ENCODE results near the gene DUSP10. TPM values are rescaled to one million over a fixed set of nuclear protein-coding genes. Genes with fewer than 3 reads are reported as not detected.

Gene DUSP10
- total and polyA plus RNA-seq, 2 of the 13 experiments (the other 11 are each of a cell fraction or from before 2014, with no cell fraction given), result 2.1 to 4.4 TPM

- TF ChIP-seq EED (CRISPR knock-in tag; IDR thresholded peaks at IDR 0.05), result no peak
- TF ChIP-seq KLF9 (CRISPR knock-in tag; IDR thresholded peaks at IDR 0.05; ENCODE audit: low read depth), result no peak
- TF ChIP-seq TCF12 (IDR thresholded peaks at IDR 0.05), result no peak
- no peak for TF ChIP-seq TCF12 (CRISPR knock-in tag; IDR thresholded peaks at IDR 0.05)
- no peak for TF ChIP-seq ZNF557 (CRISPR knock-in tag; IDR thresholded peaks at IDR 0.05)
- TF ChIP-seq MYNN (CRISPR knock-in tag; IDR thresholded peaks at IDR 0.05; ENCODE audit: low read depth), result no peak
- TF ChIP-seq KLF16 (CRISPR knock-in tag; IDR thresholded peaks at IDR 0.05), result peak in 1 of 2 experiments; percentile 52; a peak in 1 of 4 replicates
- no peak for TF ChIP-seq ZNF335 (CRISPR knock-in tag; IDR thresholded peaks at IDR 0.05)
- TF ChIP-seq ATRX (CRISPR knock-in tag; IDR thresholded peaks at IDR 0.05; ENCODE audit: borderline replicate concordance), result no peak
- TF ChIP-seq ZNF883 (CRISPR knock-in tag; IDR thresholded peaks at IDR 0.05; ENCODE audit: not compliant biosample characterization), result no peak
- no peak for TF ChIP-seq ZNF879 (CRISPR knock-in tag; IDR thresholded peaks at IDR 0.05)
- no peak for TF ChIP-seq BCL3 (CRISPR knock-in tag; IDR thresholded peaks at IDR 0.05)
- TF ChIP-seq MAFG (CRISPR knock-in tag; IDR thresholded peaks at IDR 0.05), result no peak
- TF ChIP-seq, protein P1, sequence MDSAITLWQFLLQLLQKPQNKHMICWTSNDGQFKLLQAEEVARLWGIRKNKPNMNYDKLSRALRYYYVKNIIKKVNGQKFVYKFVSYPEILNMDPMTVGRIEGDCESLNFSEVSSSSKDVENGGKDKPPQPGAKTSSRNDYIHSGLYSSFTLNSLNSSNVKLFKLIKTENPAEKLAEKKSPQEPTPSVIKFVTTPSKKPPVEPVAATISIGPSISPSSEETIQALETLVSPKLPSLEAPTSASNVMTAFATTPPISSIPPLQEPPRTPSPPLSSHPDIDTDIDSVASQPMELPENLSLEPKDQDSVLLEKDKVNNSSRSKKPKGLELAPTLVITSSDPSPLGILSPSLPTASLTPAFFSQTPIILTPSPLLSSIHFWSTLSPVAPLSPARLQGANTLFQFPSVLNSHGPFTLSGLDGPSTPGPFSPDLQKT (CRISPR knock-in tag; IDR thresholded peaks at IDR 0.05; ENCODE audit: borderline replicate concordance), result no peak
- TF ChIP-seq SALL2 (CRISPR knock-in tag; IDR thresholded peaks at IDR 0.05), result no peak; the same call in 1 of the 2 replicates
- TF ChIP-seq ZNF234 (CRISPR knock-in tag; conservative IDR thresholded peaks at IDR 0.05), result no peak
- no peak for TF ChIP-seq RBFOX2 (IDR thresholded peaks at IDR 0.05; ENCODE audit: low read depth, low read length)
- TF ChIP-seq ZNF337 (CRISPR knock-in tag; IDR thresholded peaks at IDR 0.05; ENCODE audit: borderline replicate concordance, low read depth), result no peak
- TF ChIP-seq, protein P2, sequence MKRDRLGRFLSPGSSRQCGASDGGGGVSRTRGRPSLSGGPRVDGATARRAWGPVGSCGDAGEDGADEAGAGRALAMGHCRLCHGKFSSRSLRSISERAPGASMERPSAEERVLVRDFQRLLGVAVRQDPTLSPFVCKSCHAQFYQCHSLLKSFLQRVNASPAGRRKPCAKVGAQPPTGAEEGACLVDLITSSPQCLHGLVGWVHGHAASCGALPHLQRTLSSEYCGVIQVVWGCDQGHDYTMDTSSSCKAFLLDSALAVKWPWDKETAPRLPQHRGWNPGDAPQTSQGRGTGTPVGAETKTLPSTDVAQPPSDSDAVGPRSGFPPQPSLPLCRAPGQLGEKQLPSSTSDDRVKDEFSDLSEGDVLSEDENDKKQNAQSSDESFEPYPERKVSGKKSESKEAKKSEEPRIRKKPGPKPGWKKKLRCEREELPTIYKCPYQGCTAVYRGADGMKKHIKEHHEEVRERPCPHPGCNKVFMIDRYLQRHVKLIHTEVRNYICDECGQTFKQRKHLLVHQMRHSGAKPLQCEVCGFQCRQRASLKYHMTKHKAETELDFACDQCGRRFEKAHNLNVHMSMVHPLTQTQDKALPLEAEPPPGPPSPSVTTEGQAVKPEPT (CRISPR knock-in tag; IDR thresholded peaks at IDR 0.05; ENCODE audit: low read depth), result no peak
- peak; percentile 90; the same call in 1 of the 2 replicates for TF ChIP-seq ZNF317 (CRISPR knock-in tag; IDR thresholded peaks at IDR 0.05)
- TF ChIP-seq FOXP1 (IDR thresholded peaks at IDR 0.05), result no peak
- TF ChIP-seq FOXP1 (CRISPR knock-in tag; IDR thresholded peaks at IDR 0.05), result peak; percentile 61; the same call in 1 of the 2 replicates
- peak; percentile 90 for TF ChIP-seq PBX2 (CRISPR knock-in tag; IDR thresholded peaks at IDR 0.05)
- no peak for TF ChIP-seq MYC (CRISPR knock-in tag; IDR thresholded peaks at IDR 0.05; ENCODE audit: borderline replicate concordance)
- TF ChIP-seq GPN1 (CRISPR knock-in tag; IDR thresholded peaks at IDR 0.05; ENCODE audit: borderline replicate concordance), result no peak
- TF ChIP-seq PCBP1 (IDR thresholded peaks at IDR 0.05; ENCODE audit: borderline replicate concordance, low read depth, low read length), result no peak
- no peak for TF ChIP-seq ZNF44 (CRISPR knock-in tag; IDR thresholded peaks at IDR 0.05)
Observed at GRCh38 chr1:221741703-221742554, at the start of gene DUSP10 (continued).
